K562 (cell line): ENCODE measurements around the gene RHAG. TPM values are rescaled to one million over a fixed set of nuclear protein-coding genes. Genes with fewer than 3 reads are reported as not detected.

Experiments used
- ATAC-seq: fragments of 200-7000 bp; cut with Tn5 transposase; 3 replicates; pipeline ENCODE4 v1.9.1; 2020; ENCODE audit warnings: moderate library complexity
- BruUV-seq: library from RNA; stranded (reverse); fragments of 400-500 nt; replicated peaks from 2 replicates; lab custom pipeline; 2021; lab: Mats Ljungman, UMichigan
- CTCF ChIA-PET: fragments of 300-600 bp; formaldehyde crosslinking; extraction: SDS; loops from one replicate; lab custom pipeline; 2021; ENCODE audit warnings: low intra/inter-chr PET ratio; lab: Yijun Ruan, JAX
- POLR2A ChIA-PET: fragments of 300-600, 350-650 bp; sonication (Branson Sonifier 250); formaldehyde crosslinking; extraction: SDS; loops from one replicate; lab custom pipeline; 2021; ENCODE audit warnings: antibody characterized with exemption, inconsistent platforms; lab: Yijun Ruan, JAX
- DNase-seq, 4 experiments: peaks; one replicate each; pipeline versions ENCODE4 v3.0.0 to v3.0.0-alpha.2; 2011 to 2018; ENCODE audit warnings: low spot score in 3 of 4, mixed read lengths in 3 of 4; ENCODE audit errors: extremely low read depth in 1 of 4
- FAIRE-seq: peaks from 2 replicates; lab custom pipeline; 2011; peaks lifted over from hg19 to GRCh38; lab: Jason Lieb, UNC
- H2AFZ ChIP-seq: 2 replicates; pipeline ENCODE4 v1.6.0; 2011; ENCODE audit warnings: low read depth, low read length, control low read depth, inconsistent platforms
- H3K27ac ChIP-seq: fragments of 200-600 bp; 3 replicates; pipeline ENCODE4 v1.8.0; 2011; ENCODE audit warnings: low read depth, mild to moderate bottlenecking, control low read depth, inconsistent platforms, low read length, moderate library complexity, mixed read lengths; ENCODE audit errors: extremely low read depth
- H3K27me3 ChIP-seq, 2 experiments: fragments of 300-600 bp in 1 of 2; 2 replicates in 1 of 2; 3 replicates in 1 of 2; pipeline versions ENCODE4 v1.6.0 to v1.8.0; 2011; ENCODE audit warnings: inconsistent platforms in 2 of 2, low read length in 2 of 2, mild to moderate bottlenecking in 1 of 2, mixed read lengths in 1 of 2, moderate library complexity in 1 of 2; ENCODE audit not compliant: control insufficient read depth in 2 of 2, insufficient read depth in 2 of 2
- H3K36me3 ChIP-seq: fragments of 300-600 bp; 3 replicates; pipeline ENCODE4 v1.8.0; 2011; ENCODE audit warnings: mild to moderate bottlenecking, low read length, inconsistent platforms; ENCODE audit not compliant: control insufficient read depth, insufficient read depth
- H3K4me1 ChIP-seq, 2 experiments: fragments of 200-600 bp in 1 of 2; replicated peaks in 1 of 2; 2 replicates in 1 of 2; 3 replicates in 1 of 2; pipeline versions ENCODE4 v1.5.1 to v1.8.0; 2011; ENCODE audit warnings: inconsistent platforms in 2 of 2, low read length in 2 of 2, mild to moderate bottlenecking in 1 of 2, mixed read lengths in 1 of 2, moderate library complexity in 1 of 2; ENCODE audit not compliant: control insufficient read depth in 2 of 2, insufficient read depth in 2 of 2
- H3K4me2 ChIP-seq: 2 replicates; pipeline ENCODE4 v1.6.1; 2011; ENCODE audit warnings: low read length, control low read depth, inconsistent platforms, mixed read lengths; ENCODE audit not compliant: insufficient read depth
- H3K4me3 ChIP-seq: fragments of 200-600 bp; sonication (generic), shearing (Covaris generic); 2 replicates; pipeline ENCODE4 v1.5.1; 2016; ENCODE audit warnings: control low read depth, inconsistent platforms
- H3K79me2 ChIP-seq: fragments of 200-600 bp; 3 replicates; pipeline ENCODE4 v1.8.0; 2011; ENCODE audit warnings: low read length, inconsistent platforms; ENCODE audit not compliant: control insufficient read depth, insufficient read depth
- H3K9ac ChIP-seq, 2 experiments: 2 replicates each; pipeline versions ENCODE4 v1.6.0 to v1.6.1; 2011; ENCODE audit warnings: low read depth in 2 of 2, low read length in 2 of 2, control low read depth in 1 of 2, inconsistent platforms in 1 of 2, mild to moderate bottlenecking in 1 of 2, mixed read lengths in 1 of 2; ENCODE audit not compliant: insufficient read depth in 1 of 2
- H3K9me1 ChIP-seq: one replicate; pipeline ENCODE4 v1.6.0; 2011; ENCODE audit warnings: inconsistent platforms, mild to moderate bottlenecking, low read length, moderate library complexity; ENCODE audit not compliant: control insufficient read depth, insufficient read depth
- H3K9me3 ChIP-seq: replicated peaks from 2 replicates; pipeline ENCODE4 v1.5.1; 2011; ENCODE audit warnings: low read depth, low read length, inconsistent platforms; ENCODE audit not compliant: control insufficient read depth, insufficient read depth
- H4K20me1 ChIP-seq: replicated peaks from 2 replicates; pipeline ENCODE4 v1.6.1; 2011; ENCODE audit warnings: low read length, inconsistent platforms, mixed read lengths; ENCODE audit not compliant: control insufficient read depth, insufficient read depth
- ATF1 ChIP-seq, 2 experiments: fragments of 450-650 bp in 1 of 2; IDR thresholded peaks; 2 replicates each; pipeline ENCODE4 v1.6.1; 2016; ENCODE audit warnings: missing compliant biosample characterization in 1 of 2, missing genetic modification characterization in 1 of 2
- NFIC ChIP-seq: fragments of 450-650 bp; IDR thresholded peaks from 2 replicates; pipeline ENCODE4 v1.6.1; 2017; ENCODE audit warnings: mild to moderate bottlenecking, inconsistent platforms
- PATZ1 ChIP-seq: fragments of 250-450 bp; sonication (Bioruptor Pico); IDR thresholded peaks from 2 replicates; pipeline ENCODE4 v1.5.0; 2020; ENCODE audit warnings: mild to moderate bottlenecking, borderline replicate concordance
- PCBP2 ChIP-seq: fragments of 200-400 bp; formaldehyde crosslinking; IDR thresholded peaks from 2 replicates; pipeline ENCODE4 v1.6.1; 2018; ENCODE audit warnings: low read length, low read depth, mild to moderate bottlenecking, moderate library complexity; ENCODE audit not compliant: poor library complexity, severe bottlenecking
- POLR3A ChIP-seq: IDR thresholded peaks from 2 replicates; pipeline ENCODE4 v1.6.1; 2011; ENCODE audit warnings: borderline replicate concordance, mild to moderate bottlenecking, moderate library complexity; ENCODE audit not compliant: insufficient read length, insufficient read depth; ENCODE audit errors: extremely low read depth
- PPARD ChIP-seq: fragments of 250-450 bp; sonication (Bioruptor Pico); IDR thresholded peaks from 2 replicates; pipeline ENCODE4 v1.8.0; 2022; ENCODE audit warnings: inconsistent platforms, mild to moderate bottlenecking, moderate library complexity
- RNF2 ChIP-seq: sonication (generic); IDR thresholded peaks from 2 replicates; pipeline ENCODE4 v1.6.1; 2016
- SMARCC2 ChIP-seq: fragments of 450-650 bp; IDR thresholded peaks from 2 replicates; pipeline ENCODE4 v1.6.1; 2017; ENCODE audit warnings: antibody characterized with exemption, moderate library complexity, mild to moderate bottlenecking, low read depth
- TEAD1 ChIP-seq, 2 experiments: fragments of 450-650 bp in 1 of 2; sonication (generic) in 1 of 2; formaldehyde crosslinking; IDR thresholded peaks; 2 replicates each; pipeline versions ENCODE4 v1.4.0 to v1.8.0; 2020 to 2022; ENCODE audit warnings: mild to moderate bottlenecking in 2 of 2, missing genetic modification reagents in 1 of 2
- TOE1 ChIP-seq, 2 experiments: fragments of 450-650 bp in 1 of 2; sonication (generic) in 1 of 2; formaldehyde crosslinking in 1 of 2; IDR thresholded peaks; 2 replicates each; pipeline versions ENCODE4 v1.7.1 to v1.8.0; 2016 to 2022; ENCODE audit warnings: borderline replicate concordance in 2 of 2, mild to moderate bottlenecking in 2 of 2, antibody characterized with exemption in 1 of 2, inconsistent platforms in 1 of 2, low read depth in 1 of 2, missing genetic modification reagents in 1 of 2, moderate library complexity in 1 of 2
- U2AF2 ChIP-seq: fragments of 200-400 bp; formaldehyde crosslinking; optimal IDR thresholded peaks from 2 replicates; pipeline ENCODE3; 2017; ENCODE audit warnings: low read depth, mild to moderate bottlenecking, low read length
- USF2 ChIP-seq: sonication (generic); formaldehyde crosslinking; IDR thresholded peaks from 2 replicates; pipeline ENCODE4 v1.5.0; 2020; ENCODE audit warnings: missing genetic modification reagents
- WHSC1 ChIP-seq: IDR thresholded peaks from one replicate; pipeline ENCODE4 v1.6.1; 2012; ENCODE audit warnings: low read length, control low read depth, inconsistent platforms
- XRCC4 ChIP-seq: IDR thresholded peaks from one replicate; pipeline ENCODE4 v1.6.1; 2011; ENCODE audit not compliant: insufficient read depth, insufficient read length; ENCODE audit errors: extremely low read depth
- ZEB2 ChIP-seq: fragments of 450-650 bp; IDR thresholded peaks from 2 replicates; pipeline ENCODE4 v1.6.1; 2016
- ZNF76 ChIP-seq: fragments of 250-450 bp; sonication (Bioruptor Pico); IDR thresholded peaks from 2 replicates; pipeline ENCODE4 v1.4.0; 2020; ENCODE audit warnings: mild to moderate bottlenecking, moderate library complexity, borderline replicate concordance
- WGBS: fragments of 100-300 bp; shearing (Covaris generic); methylation state at CpG from one replicate; pipeline ENCODE4 v1.1.6; 2016; ENCODE audit warnings: low coverage, mixed read lengths; ENCODE audit not compliant: insufficient coverage; ENCODE audit errors: missing lambda C conversion rate; 5-methylcytosine and 5-hydroxymethylcytosine counted together
- in situ Hi-C: fragments of 300-500 bp; cut with MboI; formaldehyde crosslinking; loops from 4 replicates; pipeline ENCODE4 v1.15.0; 2018; ENCODE audit warnings: inconsistent platforms, mixed read lengths
- intact Hi-C: fragments of 100-400 bp; cut with micrococcal nuclease; formaldehyde crosslinking; loops from 2 replicates; pipeline ENCODE4 v1.14.2; 2022
- polyA plus RNA-seq, 8 experiments: library from polyadenylated mRNA; depleted of rRNA in 4 of 8; stranded (reverse) in 5 of 8; unstranded in 3 of 8; fragments of >200 nt; fragmentation: Nextera tagmentation in 2 of 8; fragmentation: Illumina TruSeq in 1 of 8; extraction: Ambion mirVana in 2 of 8; extraction: Trizol in 1 of 8; gene quantifications; 2 replicates each; pipeline versions ENCODE4 v1.2.1 to v1.2.3, GENCODE V29; 2011 to 2014; ENCODE audit warnings: inconsistent platforms in 1 of 8, missing spikeins in 1 of 8
- total RNA-seq, 7 experiments: library from RNA; depleted of rRNA in 6 of 7; stranded (reverse); fragments of >200 nt in 6 of 7; fragmentation: Illumina TruSeq in 2 of 7; extraction: Trizol in 2 of 7; gene quantifications; 2 replicates each; pipeline versions ENCODE4 v1.2.1 to v1.2.3, GENCODE V29; 2011 to 2021; ENCODE audit warnings: low replicate concordance in 1 of 7
- TF ChIP-seq, protein P1 (sequence below): IDR thresholded peaks from 2 replicates; pipeline ENCODE4 v1.6.1; 2011; ENCODE audit not compliant: insufficient read length; ENCODE audit errors: extremely low read depth

RHAG gene
- total and polyA plus RNA-seq, 9 of the 15 experiments (the other 6 are each of a cell fraction or from before 2014, with no cell fraction given), result 290 to 1,202 (median 505) TPM

- no peak for FAIRE-seq
- H3K4me3 ChIP-seq, result no peak overlapping the region
These were observed 72.1 kb downstream of the RHAG start for GRCh38 chr6:49564552-49564951.

More at GRCh38 chr6:49564552-49564951, 72.1 kb downstream of the RHAG start:
- no peak overlapping the region for H3K9ac ChIP-seq
- H3K4me2 ChIP-seq, result no peak overlapping the region
- H3K36me3 ChIP-seq, result no peaks in the 10 kb centered on the region
- BruUV-seq, result no TSS peak
- TF ChIP-seq SMARCC2 (no peak), USF2 (CRISPR knock-in tag) (no peak), PATZ1 (CRISPR knock-in tag) (no peak), PPARD (no peak), RNF2 (no peak), WHSC1 (no peak), ZNF76 (CRISPR knock-in tag) (no peak), TOE1 (IDR thresholded peaks at IDR 0.05; ENCODE audit: borderline replicate concordance) (no peak), TOE1 (CRISPR knock-in tag; IDR thresholded peaks at IDR 0.05; ENCODE audit: borderline replicate concordance, low read depth) (no peak), PCBP2 (no peak), ATF1 (CRISPR knock-in tag; IDR thresholded peaks at IDR 0.05) (no peak), ATF1 (tag; IDR thresholded peaks at IDR 0.05) (no peak), NFIC (no peak), U2AF2 (no peak), TEAD1 (CRISPR knock-in tag; IDR thresholded peaks at IDR 0.05) (no peak), XRCC4 (no peak), POLR3A (no peak), ZEB2 (no peak)
- TF ChIP-seq, protein P1, sequence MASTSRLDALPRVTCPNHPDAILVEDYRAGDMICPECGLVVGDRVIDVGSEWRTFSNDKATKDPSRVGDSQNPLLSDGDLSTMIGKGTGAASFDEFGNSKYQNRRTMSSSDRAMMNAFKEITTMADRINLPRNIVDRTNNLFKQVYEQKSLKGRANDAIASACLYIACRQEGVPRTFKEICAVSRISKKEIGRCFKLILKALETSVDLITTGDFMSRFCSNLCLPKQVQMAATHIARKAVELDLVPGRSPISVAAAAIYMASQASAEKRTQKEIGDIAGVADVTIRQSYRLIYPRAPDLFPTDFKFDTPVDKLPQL, result no peak
- H3K27me3 ChIP-seq, result no peaks in the 10 kb centered on the region
- no peak for DNase-seq
- in situ Hi-C loops (no loop called here), intact Hi-C loops (no loop called here)
- WGBS, result 0% methylated on average over 1 of the region's 1 CpG
- H3K27ac ChIP-seq, result no peak overlapping the region
- H3K9me3 ChIP-seq, result no peaks in the 10 kb centered on the region
- ChIA-PET CTCF (no interaction called here), POLR2A (interaction anchor here (0.6 to 1.1 kb wide), 2 partner anchors 11 to 1420 kb away, joined by 3 read pairs; no protein-coding TSS in a partner anchor)
- no peaks in the 10 kb centered on the region for H4K20me1 ChIP-seq
- no peak overlapping the region for H2AFZ ChIP-seq
- no peaks in the 10 kb centered on the region for H3K79me2 ChIP-seq
- no peaks in the 10 kb centered on the region for H3K9me1 ChIP-seq
- H3K4me1 ChIP-seq, result peaks cover 0 to 4% of the 10 kb centered on the region in 2 experiments; a peak in 1 of 5 replicates
- no peak for ATAC-seq
